Naive thymus-derived CD4-positive, alpha-beta T cell (primary cell): ENCODE data around the gene AKT3. TPM values are rescaled to one million over a fixed set of nuclear protein-coding genes. Genes with fewer than 3 reads are reported as not detected.

ENCODE experiments used
- ATAC-seq: fragments of 150-1000 bp; cut with Tn5 transposase; 2 replicates; pipeline ENCODE4 v1.10.0; 2021; ENCODE audit warnings: mild to moderate bottlenecking, moderate library complexity
- CTCF ChIA-PET: fragments of 350-600 bp; sonication (Branson Sonifier 250); formaldehyde crosslinking; loops from one replicate; lab custom pipeline; 2021; ENCODE audit warnings: antibody characterized with exemption; lab: Charles Lee
- POLR2A ChIA-PET: fragments of 350-600 bp; sonication (Branson Sonifier 250); formaldehyde crosslinking; loops from one replicate; lab custom pipeline; 2021; ENCODE audit warnings: antibody characterized with exemption, inconsistent platforms; lab: Charles Lee
- DNase-seq, 9 donors: peaks; one replicate each; pipeline versions ENCODE4 v3.0.0 to v3.0.0-alpha.2; 2020 to 2022; ENCODE audit warnings: mixed read lengths in 1 of 9
- H3K27ac ChIP-seq: one replicate; pipeline ENCODE4 v1.7.0; 2013; ENCODE audit warnings: mild to moderate bottlenecking, low read depth, low read length, moderate library complexity
- H3K27me3 ChIP-seq, 2 donors: one replicate each; pipeline ENCODE4 v1.7.0; 2013; ENCODE audit warnings: low read length in 2 of 2, mild to moderate bottlenecking in 2 of 2, moderate library complexity in 2 of 2; ENCODE audit not compliant: control insufficient read depth in 2 of 2, insufficient read depth in 2 of 2
- H3K36me3 ChIP-seq, 3 experiments: 1 replicate in 2 of 3; 2 replicates in 1 of 3; pipeline ENCODE4 v1.7.0; 2013; ENCODE audit warnings: low read length in 3 of 3, mild to moderate bottlenecking in 3 of 3, moderate library complexity in 1 of 3; ENCODE audit not compliant: insufficient read depth in 3 of 3, control insufficient read depth in 2 of 3
- H3K4me1 ChIP-seq, 2 donors: one replicate each; pipeline ENCODE4 v1.7.0; 2013; ENCODE audit warnings: low read length in 2 of 2, mild to moderate bottlenecking in 2 of 2, moderate library complexity in 1 of 2; ENCODE audit not compliant: control insufficient read depth in 2 of 2, insufficient read depth in 2 of 2
- H3K4me3 ChIP-seq: 2 replicates; pipeline ENCODE4 v1.7.0; 2013; ENCODE audit warnings: mild to moderate bottlenecking, low read length
- H3K9me3 ChIP-seq, 3 experiments: 1 replicate in 2 of 3; 2 replicates in 1 of 3; pipeline ENCODE4 v1.7.0; 2013; ENCODE audit warnings: low read length in 3 of 3; ENCODE audit not compliant: control insufficient read depth in 2 of 3
- H3K27ac Mint-ChIP-seq, 9 donors: one replicate each; pipeline ENCODE4 v1.8.0; 2020 to 2022; ENCODE audit warnings: mixed read lengths in 9 of 9, mild to moderate bottlenecking in 8 of 9, moderate library complexity in 5 of 9, inconsistent platforms in 2 of 9
- H3K27me3 Mint-ChIP-seq, 5 donors: one replicate each; pipeline ENCODE4 v1.8.0; 2021 to 2022; ENCODE audit warnings: mixed read lengths in 5 of 5, mild to moderate bottlenecking in 1 of 5
- H3K36me3 Mint-ChIP-seq, 5 donors: one replicate each; pipeline ENCODE4 v1.8.0; 2020 to 2022; ENCODE audit warnings: mixed read lengths in 5 of 5, mild to moderate bottlenecking in 3 of 5, inconsistent platforms in 1 of 5
- H3K4me1 Mint-ChIP-seq, 7 donors: one replicate each; pipeline ENCODE4 v1.8.0; 2020 to 2022; ENCODE audit warnings: mixed read lengths in 7 of 7, mild to moderate bottlenecking in 3 of 7, inconsistent platforms in 1 of 7
- H3K4me3 Mint-ChIP-seq, 10 donors: one replicate each; pipeline ENCODE4 v1.8.0; 2020 to 2022; ENCODE audit warnings: mild to moderate bottlenecking in 10 of 10, mixed read lengths in 10 of 10, moderate library complexity in 6 of 10, inconsistent platforms in 2 of 10
- H3K9me3 Mint-ChIP-seq, 11 donors: one replicate each; pipeline ENCODE4 v1.8.0; 2020 to 2022; ENCODE audit warnings: mixed read lengths in 11 of 11, mild to moderate bottlenecking in 4 of 11, inconsistent platforms in 1 of 11, moderate library complexity in 1 of 11
- intact Hi-C, 2 donors: fragments of 100-400 bp; cut with micrococcal nuclease; formaldehyde crosslinking; loops; one replicate each; pipeline ENCODE4 v1.15.1; 2023
- polyA plus RNA-seq, 2 donors: library from polyadenylated mRNA; unstranded; fragments of 300-500 nt; fragmentation: Illumina TruSeq; gene quantifications; one replicate each; pipeline ENCODE4 v1.2.3, GENCODE V29; 2021
- total RNA-seq, 6 experiments: library from RNA in 5 of 6; stranded (reverse) in 5 of 6; gene quantifications; 1 replicate in 5 of 6; 2 replicates in 1 of 6; pipeline ENCODE4 v1.2.3 and lab custom pipeline; 2021 to 2026

AKT3 gene
- total and polyA plus RNA-seq, 7 experiments from 2014 or later = 1.6 to 123 (median 69.4) TPM

DNA sequence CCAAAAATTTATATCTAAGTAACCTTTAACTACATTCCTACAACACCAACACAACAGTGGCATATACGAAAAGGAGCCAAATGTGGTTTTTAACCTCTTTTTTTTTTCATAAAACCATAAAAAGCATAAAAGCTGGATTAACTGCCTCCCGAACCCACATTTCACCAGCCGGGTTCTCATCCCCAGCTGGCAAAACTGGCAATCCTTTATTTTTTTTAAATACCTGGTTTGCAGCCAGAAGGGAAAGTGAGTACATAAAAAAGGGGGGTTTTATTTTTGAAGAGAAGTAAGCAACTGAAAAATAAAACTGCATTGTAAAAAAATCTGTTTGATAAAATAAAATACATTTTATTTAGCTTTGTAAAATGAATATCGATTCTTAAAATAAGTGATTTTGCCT is 295.4 kb downstream of the AKT3 start:
- Histone ChIP-seq H3K36me3 (no peaks in the 10 kb centered on the region), H3K27ac (no peak overlapping the region), H3K27me3 (no peaks in the 10 kb centered on the region), H3K4me1 (no peaks in the 10 kb centered on the region), H3K9me3 (no peaks in the 10 kb centered on the region), H3K4me3 (no peak overlapping the region)
- ATAC-seq (no peak), DNase-seq (no peak)
- Mint-ChIP-seq H3K4me3 (no peak overlapping the region), H3K9me3 (no peaks in the 10 kb centered on the region), H3K4me1 (peaks cover 0 to 5% (median 0%) of the 10 kb centered on the region in 7 donors), H3K27ac (no peak overlapping the region), H3K36me3 (peaks cover 3 to 34% (median 17%) of the 10 kb centered on the region in 5 donors), H3K27me3 (no peaks in the 10 kb centered on the region)
- ChIA-PET CTCF (no interaction called here), POLR2A (no interaction called here)
- intact Hi-C loops = no loop called here

DNA sequence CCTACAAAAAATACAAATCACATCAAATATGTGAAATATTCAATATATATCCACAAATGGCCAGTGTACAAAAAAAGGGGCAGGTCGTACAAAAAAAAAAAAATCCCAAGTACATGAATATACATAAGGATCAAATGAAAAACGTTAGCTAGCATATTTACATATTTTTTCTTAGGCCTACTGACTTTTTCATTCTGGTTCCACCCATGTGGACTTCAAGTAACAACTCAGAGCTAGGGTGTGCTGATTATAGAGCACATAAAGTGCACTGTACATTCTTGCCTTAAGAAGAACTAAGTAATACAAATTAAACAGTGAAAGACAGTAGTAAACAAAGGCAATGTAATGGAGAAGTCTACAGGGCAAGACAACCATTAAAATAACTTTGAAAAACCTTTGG is 297.0 kb downstream of the AKT3 start:
- DNase-seq (no peak), ATAC-seq (no peak)
- Mint-ChIP-seq H3K27me3 (no peaks in the 10 kb centered on the region), H3K4me1 (peaks cover 0 to 7% (median 0%) of the 10 kb centered on the region in 7 donors), H3K36me3 (peaks cover 5 to 41% (median 24%) of the 10 kb centered on the region in 5 donors), H3K4me3 (no peak overlapping the region), H3K27ac (no peak overlapping the region), H3K9me3 (no peaks in the 10 kb centered on the region)
- intact Hi-C loops = no loop called here
- peaks cover 0 to under 1% (median 0%) of the 10 kb centered on the region in 3 experiments for H3K36me3 ChIP-seq
- no peaks in the 10 kb centered on the region for H3K4me1 ChIP-seq
- H3K27ac ChIP-seq = no peak overlapping the region
- H3K4me3 ChIP-seq = no peak overlapping the region
- H3K27me3 ChIP-seq = no peaks in the 10 kb centered on the region
- POLR2A ChIA-PET = no interaction called here
- CTCF ChIA-PET = no interaction called here
- no peaks in the 10 kb centered on the region for H3K9me3 ChIP-seq

DNA sequence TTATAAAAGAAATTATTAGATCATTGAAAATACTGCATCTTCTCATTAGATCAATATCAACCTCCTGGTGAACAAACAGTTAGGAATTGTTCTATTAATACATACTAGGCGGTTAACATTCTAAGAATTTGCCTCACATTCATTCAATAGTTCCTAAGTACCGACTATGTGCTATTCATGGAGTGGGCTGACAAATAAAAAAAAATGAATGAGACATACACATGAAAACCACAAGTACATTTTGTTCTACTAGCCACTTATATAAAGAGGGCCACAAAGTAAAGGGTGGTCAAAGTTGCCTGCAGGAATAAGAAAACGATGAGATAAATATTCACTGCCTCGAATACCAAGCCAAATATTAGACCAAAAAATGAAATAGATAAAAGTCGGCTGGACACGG is 299.8 kb downstream of the AKT3 start:
- Mint-ChIP-seq H3K4me1 (peaks cover 0 to 7% (median 0%) of the 10 kb centered on the region in 7 donors), H3K27ac (no peak overlapping the region)
- POLR2A ChIA-PET = no interaction called here

DNA sequence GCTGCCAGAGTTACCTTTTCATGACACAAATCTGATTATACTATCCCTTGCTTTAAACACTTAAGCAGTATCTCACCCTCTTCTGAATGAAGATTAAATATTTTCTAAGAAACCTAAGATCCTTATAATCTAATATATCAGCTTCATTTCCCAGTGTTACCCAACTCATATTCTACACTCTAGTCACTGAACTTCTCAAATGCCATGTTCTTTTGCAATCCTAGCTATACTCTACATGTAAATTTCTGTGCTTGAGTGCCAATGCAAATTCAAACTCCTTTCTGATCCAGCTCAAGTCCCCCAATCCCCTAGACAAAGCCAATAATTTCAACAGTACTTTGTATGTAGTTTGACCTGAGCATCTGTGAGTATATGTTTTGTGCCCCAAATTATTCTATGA is 300.3 kb downstream of the AKT3 start:
- ATAC-seq (no peak), DNase-seq (no peak)
- peaks cover 0 to 8% (median 0%) of the 10 kb centered on the region in 3 experiments for H3K36me3 ChIP-seq
- H3K4me1 ChIP-seq = no peaks in the 10 kb centered on the region
- H3K27me3 ChIP-seq = no peaks in the 10 kb centered on the region
- no peak overlapping the region for H3K4me3 Mint-ChIP-seq
- no peak overlapping the region for H3K4me3 ChIP-seq
- no peaks in the 10 kb centered on the region for H3K9me3 ChIP-seq
- H3K4me1 Mint-ChIP-seq = peaks cover 0 to 7% (median 0%) of the 10 kb centered on the region in 7 donors
- ChIA-PET CTCF (no interaction called here), POLR2A (interaction anchor here (0.6 kb wide), 1 partner anchor 241 kb away, joined by 4 read pairs; no protein-coding TSS in a partner anchor)
- no peaks in the 10 kb centered on the region for H3K9me3 Mint-ChIP-seq
- H3K27me3 Mint-ChIP-seq = no peaks in the 10 kb centered on the region
- peaks cover 12 to 53% (median 39%) of the 10 kb centered on the region in 5 donors for H3K36me3 Mint-ChIP-seq
- no peak overlapping the region for H3K27ac ChIP-seq
- H3K27ac Mint-ChIP-seq = no peak overlapping the region
- intact Hi-C loops = no loop called here

More for the DNA sequence above, 299.8 kb downstream of the AKT3 start:
- DNase-seq (no peak), ATAC-seq (no peak)
- CTCF ChIA-PET = no interaction called here
- Histone ChIP-seq H3K4me3 (no peak overlapping the region), H3K36me3 (peaks cover 0 to 8% (median 0%) of the 10 kb centered on the region in 3 experiments), H3K9me3 (no peaks in the 10 kb centered on the region), H3K27ac (no peak overlapping the region), H3K27me3 (no peaks in the 10 kb centered on the region), H3K4me1 (no peaks in the 10 kb centered on the region)
- intact Hi-C loops = no loop called here
- H3K4me3 Mint-ChIP-seq = no peak overlapping the region
- no peaks in the 10 kb centered on the region for H3K27me3 Mint-ChIP-seq
- peaks cover 12 to 54% (median 38%) of the 10 kb centered on the region in 5 donors for H3K36me3 Mint-ChIP-seq
- no peaks in the 10 kb centered on the region for H3K9me3 Mint-ChIP-seq

DNA sequence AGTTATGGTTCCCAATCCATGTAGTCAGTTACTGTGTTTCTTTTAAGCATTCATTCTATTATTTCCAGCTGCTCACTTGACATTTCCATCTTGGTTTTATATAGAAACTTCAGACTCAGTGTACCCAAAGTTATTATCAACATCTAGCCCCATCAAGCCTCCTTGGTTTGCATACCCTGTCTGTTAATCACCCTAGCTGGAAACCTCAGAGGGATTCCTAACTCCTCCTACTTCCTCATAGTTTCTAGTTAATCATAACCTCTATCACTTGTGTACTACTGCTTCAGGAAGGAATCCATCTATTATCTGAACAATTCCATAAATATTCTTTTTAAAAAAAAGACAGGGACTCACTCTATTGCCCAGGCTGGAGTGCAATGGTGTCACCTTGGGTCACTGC is 300.9 kb downstream of the AKT3 start:
- H3K4me3 ChIP-seq = no peak overlapping the region
- peaks cover 0 to 7% (median 0%) of the 10 kb centered on the region in 7 donors for H3K4me1 Mint-ChIP-seq
- POLR2A ChIA-PET = interaction anchor here (0.6 kb wide), 1 partner anchor 242 kb away, joined by 4 read pairs; no protein-coding TSS in a partner anchor
- ATAC-seq (no peak), DNase-seq (no peak)
- H3K36me3 ChIP-seq = peaks cover 0 to 8% (median 0%) of the 10 kb centered on the region in 3 experiments
- CTCF ChIA-PET = interaction anchor here (0.6 kb wide), 1 partner anchor 14 kb away, joined by 3 read pairs; no protein-coding TSS in a partner anchor
- no peak overlapping the region for H3K4me3 Mint-ChIP-seq
- H3K27me3 ChIP-seq = no peaks in the 10 kb centered on the region
- no peaks in the 10 kb centered on the region for H3K9me3 ChIP-seq
- peaks cover 12 to 55% (median 41%) of the 10 kb centered on the region in 5 donors for H3K36me3 Mint-ChIP-seq
- no peak overlapping the region for H3K27ac Mint-ChIP-seq
- H3K9me3 Mint-ChIP-seq = no peaks in the 10 kb centered on the region
- H3K27ac ChIP-seq = no peak overlapping the region
- H3K4me1 ChIP-seq = no peaks in the 10 kb centered on the region
- H3K27me3 Mint-ChIP-seq = no peaks in the 10 kb centered on the region
- intact Hi-C loops = no loop called here

DNA sequence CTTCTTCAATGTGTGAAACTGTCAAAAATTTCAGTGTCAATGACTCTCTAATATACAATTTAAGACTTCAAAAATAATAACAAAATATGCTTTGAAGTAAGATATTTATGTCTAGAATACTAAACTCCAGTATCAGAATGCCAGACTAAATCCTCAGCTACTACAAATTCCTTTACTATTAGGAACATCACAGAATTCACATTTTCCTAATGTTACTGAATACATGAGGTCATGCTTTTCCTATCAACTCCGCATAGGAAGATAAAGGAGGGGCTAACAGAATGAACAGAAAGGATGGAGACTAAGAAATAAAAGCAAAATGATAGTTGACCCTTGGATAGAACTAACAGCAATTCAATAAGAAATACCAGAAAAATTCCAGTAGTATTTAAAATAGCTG is 301.5 kb downstream of the AKT3 start:
- H3K4me1 ChIP-seq = no peaks in the 10 kb centered on the region
- no peak overlapping the region for H3K4me3 Mint-ChIP-seq
- no peaks in the 10 kb centered on the region for H3K27me3 ChIP-seq
- H3K36me3 ChIP-seq = peaks cover 0 to 11% (median 0%) of the 10 kb centered on the region in 3 experiments
- H3K9me3 ChIP-seq = no peaks in the 10 kb centered on the region
- no peak overlapping the region for H3K27ac ChIP-seq
- ChIA-PET POLR2A (interaction anchor here (0.5 kb wide), 1 partner anchor 121 kb away, joined by 3 read pairs; no protein-coding TSS in a partner anchor), CTCF (no interaction called here)
- H3K9me3 Mint-ChIP-seq = no peaks in the 10 kb centered on the region
- no peak overlapping the region for H3K27ac Mint-ChIP-seq
- DNase-seq = no peak
- H3K4me3 ChIP-seq = no peak overlapping the region
- no peak for ATAC-seq
- intact Hi-C loops = no loop called here
- peaks cover 12 to 61% (median 46%) of the 10 kb centered on the region in 5 donors for H3K36me3 Mint-ChIP-seq
- no peaks in the 10 kb centered on the region for H3K27me3 Mint-ChIP-seq
- peaks cover 0 to 7% (median 0%) of the 10 kb centered on the region in 7 donors for H3K4me1 Mint-ChIP-seq

DNA sequence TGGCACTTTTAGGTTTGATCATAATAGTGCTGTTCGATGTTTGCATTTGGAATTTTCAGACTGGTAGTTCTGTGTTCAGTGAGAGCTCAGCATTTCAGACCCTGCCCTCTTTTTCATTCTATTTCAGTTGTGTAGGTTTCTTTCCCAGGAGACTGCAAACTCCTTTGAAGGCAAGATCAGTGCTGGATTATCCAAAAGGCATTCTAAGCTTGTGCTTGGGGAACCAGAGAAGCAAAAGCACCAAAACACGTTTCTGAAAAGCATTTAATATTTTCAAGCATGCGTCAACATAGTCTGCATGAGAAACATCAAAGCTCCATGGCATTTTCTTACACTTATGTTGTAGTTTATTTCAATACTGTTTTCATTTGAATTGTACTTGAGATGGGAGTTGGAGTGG is 302.2 kb downstream of the AKT3 start:
- intact Hi-C loops = no loop called here
- no peak overlapping the region for H3K4me3 ChIP-seq
- no peaks in the 10 kb centered on the region for H3K9me3 Mint-ChIP-seq
- CTCF ChIA-PET = no interaction called here
- H3K36me3 ChIP-seq = peaks cover 0 to 11% (median 0%) of the 10 kb centered on the region in 3 experiments
- ATAC-seq (no peak), DNase-seq (no peak)
- no peaks in the 10 kb centered on the region for H3K27me3 ChIP-seq
- no peak overlapping the region for H3K27ac ChIP-seq
- H3K4me1 ChIP-seq = no peaks in the 10 kb centered on the region
- no peak overlapping the region for H3K4me3 Mint-ChIP-seq
- H3K36me3 Mint-ChIP-seq = peaks cover 12 to 62% (median 51%) of the 10 kb centered on the region in 5 donors
- H3K27me3 Mint-ChIP-seq = no peaks in the 10 kb centered on the region
- peaks cover 0 to 9% (median 0%) of the 10 kb centered on the region in 7 donors for H3K4me1 Mint-ChIP-seq
- no peaks in the 10 kb centered on the region for H3K9me3 ChIP-seq
- no peak overlapping the region for H3K27ac Mint-ChIP-seq
- POLR2A ChIA-PET = interaction anchor here (0.5 kb wide), 1 partner anchor 121 kb away, joined by 3 read pairs; no protein-coding TSS in a partner anchor
